Measurements from ENCODE around the gene FN3KRP.
"Not testable (repeated sequence)": the region's sequence is repeated elsewhere in the genome, so short reads cannot be mapped to it uniquely, and the experiment has no call there.

Gene FN3KRP

DNA sequence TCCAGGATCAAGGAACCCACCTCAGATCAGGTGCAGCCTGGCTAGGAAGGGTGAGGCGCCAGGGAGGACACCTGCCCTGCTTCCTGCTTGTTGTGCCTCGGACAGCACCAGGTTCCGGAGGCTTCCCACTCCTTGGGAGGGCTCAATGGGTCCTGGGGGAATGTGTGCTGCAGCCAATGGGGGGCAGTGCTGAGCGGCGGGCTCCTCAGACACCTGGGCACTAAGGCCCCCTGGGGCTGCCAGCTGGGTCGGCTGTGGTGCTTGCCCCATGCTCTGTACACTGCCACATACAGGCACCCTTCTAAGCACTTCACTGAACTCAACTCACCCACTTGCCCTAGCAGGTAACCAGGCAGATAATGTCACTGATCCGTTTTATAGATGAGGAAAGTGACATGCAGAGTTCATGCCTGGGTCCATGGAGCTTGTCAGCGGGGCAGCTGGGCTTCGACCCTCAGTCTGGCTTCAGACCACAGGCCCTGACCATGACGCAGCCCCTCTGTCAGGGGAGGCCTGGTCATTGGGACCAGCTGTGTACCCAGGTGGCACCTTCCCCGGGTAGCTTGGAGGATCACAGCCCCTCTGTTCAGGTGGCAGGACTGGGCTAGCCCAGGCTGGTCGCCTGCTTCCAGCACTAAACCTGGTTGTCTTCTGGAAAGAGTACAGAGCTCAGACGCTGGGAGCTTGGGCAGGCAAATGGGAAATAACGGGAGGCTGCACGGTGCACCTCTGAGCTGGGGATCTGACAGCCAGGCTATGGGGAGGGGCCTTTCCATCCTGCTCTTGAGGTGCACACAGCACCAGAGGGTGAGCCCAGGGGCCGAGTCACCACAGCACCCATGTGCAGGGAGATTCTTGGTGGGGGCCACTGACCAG, 27.1 kb downstream of the FN3KRP start:
- no peak for DNase-seq (ENCODE audit: low spot score)

DNA sequence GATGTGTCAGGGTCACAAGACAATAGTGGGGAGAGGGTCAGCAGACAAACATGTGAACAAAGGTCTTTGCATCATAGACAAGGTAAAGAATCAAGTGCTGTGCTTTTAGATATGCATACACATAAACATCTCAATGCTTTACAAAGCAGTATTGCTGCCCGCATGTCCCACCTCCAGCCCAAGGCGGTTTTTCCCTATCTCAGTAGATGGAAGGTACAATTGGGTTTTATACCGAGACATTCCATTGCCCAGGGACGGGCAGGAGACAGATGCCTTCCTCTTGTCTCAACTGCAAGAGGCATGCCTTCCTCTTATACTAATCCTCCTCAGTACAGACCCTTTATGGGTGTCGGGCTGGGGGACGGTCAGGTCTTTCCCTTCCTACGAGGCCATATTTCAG, 28.2 kb downstream of the FN3KRP start:
- DNase-seq (ENCODE audit: low spot score), result not testable (repeated sequence)

DNA sequence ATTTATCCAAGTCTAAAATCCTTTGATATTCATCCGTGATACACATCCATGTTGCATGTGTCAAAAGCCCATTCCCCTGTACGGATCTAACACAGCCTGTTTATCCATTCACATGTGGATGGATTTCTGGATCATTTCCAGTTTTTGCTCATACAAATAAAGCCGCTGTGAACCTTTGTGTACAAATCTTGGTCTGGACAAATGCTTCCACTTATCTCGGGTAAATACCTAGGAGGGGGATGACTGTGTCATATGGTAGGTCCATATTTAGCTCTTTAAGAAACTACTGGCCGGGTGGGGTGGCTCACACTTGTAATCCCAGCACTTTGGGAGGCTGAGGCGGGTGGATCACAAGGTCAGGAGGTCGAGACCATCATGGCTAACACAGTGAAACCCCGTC, 29.0 kb downstream of the FN3KRP start:
- no peak for DNase-seq (ENCODE audit: low spot score)

DNA sequence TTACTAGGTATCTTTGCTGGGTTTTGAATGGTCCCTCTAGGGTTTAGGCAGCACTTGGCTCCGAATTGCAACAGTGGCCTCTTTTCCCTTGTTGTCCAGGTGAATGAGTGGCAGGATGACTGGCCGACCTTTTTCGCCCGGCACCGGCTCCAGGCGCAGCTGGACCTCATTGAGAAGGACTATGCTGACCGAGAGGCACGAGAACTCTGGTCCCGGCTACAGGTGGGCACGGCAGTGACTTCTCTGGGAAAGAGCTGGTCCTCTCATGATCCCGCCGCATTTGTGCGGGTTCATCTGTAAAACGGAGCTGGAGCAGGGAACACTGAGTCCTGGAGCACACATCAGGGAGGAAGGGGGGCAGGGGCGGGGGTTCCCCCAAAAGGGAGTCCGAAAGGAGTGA, 32.2 kb downstream of the FN3KRP start:
- DNase-seq (ENCODE audit: low spot score), result no peak

DNA sequence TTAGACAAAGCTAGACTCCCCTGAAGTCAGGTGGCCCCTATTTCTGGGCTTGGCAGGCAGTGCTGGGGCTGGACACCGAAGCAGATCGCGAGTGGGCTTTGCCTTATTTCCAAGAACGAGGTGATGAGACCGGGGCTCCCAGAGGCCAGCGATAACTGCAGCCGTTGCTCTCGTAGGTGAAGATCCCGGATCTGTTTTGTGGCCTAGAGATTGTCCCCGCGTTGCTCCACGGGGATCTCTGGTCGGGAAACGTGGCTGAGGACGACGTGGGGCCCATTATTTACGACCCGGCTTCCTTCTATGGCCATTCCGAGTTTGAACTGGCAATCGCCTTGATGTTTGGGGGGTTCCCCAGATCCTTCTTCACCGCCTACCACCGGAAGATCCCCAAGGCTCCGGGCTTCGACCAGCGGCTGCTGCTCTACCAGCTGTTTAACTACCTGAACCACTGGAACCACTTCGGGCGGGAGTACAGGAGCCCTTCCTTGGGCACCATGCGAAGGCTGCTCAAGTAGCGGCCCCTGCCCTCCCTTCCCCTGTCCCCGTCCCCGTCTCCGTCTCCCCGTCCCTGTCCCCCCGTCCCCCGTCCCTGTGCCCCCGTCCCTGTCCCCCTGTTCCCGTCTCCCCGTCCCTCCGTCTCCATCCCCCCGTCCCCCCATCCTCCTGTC, 33.9 kb downstream of the FN3KRP start:
- no peak for DNase-seq (ENCODE audit: low spot score)

DNA sequence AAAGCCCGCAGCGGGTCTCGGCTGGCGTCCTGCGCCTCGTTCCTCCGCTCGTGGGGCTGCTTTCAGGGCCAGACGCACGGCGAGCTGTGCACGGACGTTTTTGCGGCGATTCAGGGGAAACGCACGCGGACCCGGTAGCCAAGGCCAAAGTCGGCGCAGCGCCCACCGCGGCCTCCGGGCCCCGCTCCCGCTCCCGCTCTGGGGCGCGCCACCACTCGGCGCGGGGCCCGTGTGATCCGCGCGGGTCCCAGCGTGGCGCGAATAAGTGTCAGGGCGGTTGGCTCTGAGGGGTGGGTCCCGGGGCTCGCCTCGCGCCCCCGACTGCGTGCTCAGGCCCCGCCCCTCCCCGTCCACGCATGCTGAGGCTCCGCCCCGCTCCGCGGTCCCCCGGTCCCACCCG, 34.7 kb downstream of the FN3KRP start:
- DNase-seq (ENCODE audit: low spot score), result no peak

DNA sequence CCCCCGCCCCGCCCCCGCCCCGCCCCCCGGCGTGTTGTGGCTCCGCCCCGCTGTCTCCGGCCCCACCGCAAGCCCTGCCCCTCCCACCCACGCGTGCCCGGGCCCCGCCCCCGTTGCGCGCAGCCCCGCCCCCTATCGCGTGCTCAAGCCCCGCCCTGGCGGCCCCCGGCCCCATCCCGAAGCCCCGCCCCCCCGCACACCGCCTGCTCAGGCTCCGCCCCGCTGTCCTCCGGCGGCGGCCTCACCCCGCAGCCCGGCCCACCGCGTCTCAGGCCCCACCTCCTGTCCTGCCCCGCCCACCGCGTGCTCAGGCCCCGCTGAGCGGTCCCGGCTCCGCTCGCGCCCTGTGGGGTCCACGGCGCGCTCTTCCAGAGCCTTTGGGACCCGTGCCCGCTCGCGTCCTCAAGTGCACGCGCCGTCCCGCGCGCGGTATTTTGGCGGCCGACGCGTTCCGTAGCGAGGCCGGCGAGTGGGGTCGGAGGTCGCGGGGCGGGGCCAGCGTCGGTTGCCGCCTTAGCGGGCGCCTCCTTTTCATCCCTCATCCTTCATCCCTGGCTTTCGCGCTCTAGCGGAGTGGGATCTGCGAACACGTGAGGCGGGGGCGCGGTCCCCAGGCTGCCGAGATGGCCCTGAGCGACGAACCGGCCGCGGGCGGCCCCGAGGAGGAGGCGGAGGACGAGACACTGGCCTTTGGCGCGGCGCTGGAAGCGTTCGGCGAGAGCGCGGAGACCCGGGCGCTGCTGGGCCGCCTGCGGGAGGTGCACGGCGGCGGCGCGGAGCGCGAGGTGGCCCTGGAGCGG, 35.3 kb downstream of the FN3KRP start, which contains the start of gene TBCD:
TSS of gene TBCD (plus strand) at position 495 of the 800 bp plus-strand sequence. CDS start at position 624, 129 bp downstream.
- peak; percentile 100 for DNase-seq (ENCODE audit: low spot score)

DNA sequence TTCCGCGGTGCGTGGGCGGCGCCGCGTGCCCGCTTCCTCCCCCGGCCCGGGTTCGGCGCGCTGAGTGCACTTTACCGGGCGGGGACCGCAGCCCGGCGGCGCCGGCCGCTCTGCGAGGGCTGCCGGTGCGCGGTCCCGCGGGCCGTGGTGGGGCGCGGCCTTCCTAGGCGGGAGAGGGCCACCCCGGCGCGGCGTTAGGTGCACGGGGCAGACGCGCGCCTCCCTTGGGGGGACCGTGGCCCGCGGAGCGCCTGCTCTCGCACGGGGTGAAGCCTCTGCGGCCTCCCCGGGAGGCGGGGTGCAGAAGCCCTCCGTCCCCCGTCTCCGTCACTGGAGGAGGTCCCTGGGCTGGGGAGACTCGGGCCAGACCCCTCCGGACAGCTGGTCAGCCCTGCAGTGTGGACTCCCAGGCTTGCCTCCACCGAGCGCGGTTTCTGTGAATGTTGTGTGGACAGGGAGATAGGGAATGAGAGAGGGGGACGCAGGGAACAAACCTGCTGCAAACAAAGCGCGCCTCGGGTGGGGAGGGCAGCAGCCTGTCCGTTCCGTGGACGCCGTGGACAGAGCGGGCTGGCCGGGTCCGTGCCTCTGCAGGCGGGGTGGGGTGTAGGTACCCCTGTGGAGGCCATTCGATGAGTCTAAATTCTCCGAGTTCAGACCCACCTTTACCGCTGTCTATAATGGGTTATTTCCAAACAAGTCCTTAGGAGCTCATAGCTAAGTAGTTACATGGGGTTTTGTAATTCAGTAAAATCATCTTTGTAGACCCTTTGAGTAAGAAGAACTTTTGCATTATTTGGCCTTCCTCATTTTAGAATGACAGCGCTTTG, 36.1 kb downstream of the FN3KRP start:
- peak; percentile 64 for DNase-seq (ENCODE audit: low spot score)

DNA sequence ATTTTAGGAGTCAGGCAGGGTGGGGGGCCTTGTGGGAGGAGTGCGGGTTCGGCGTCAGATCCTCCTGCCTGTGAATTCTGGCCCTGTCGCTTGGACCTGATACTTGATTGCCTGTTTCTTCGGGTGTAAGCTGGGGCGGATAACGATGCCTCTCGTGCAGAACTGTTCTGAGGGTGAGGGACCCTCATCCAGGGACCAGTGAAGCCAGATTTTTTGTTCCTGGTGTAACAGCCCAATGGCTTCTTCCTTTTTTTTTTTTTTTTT, 36.6 kb downstream of the FN3KRP start:
- DNase-seq (ENCODE audit: low spot score), result no peak

DNA sequence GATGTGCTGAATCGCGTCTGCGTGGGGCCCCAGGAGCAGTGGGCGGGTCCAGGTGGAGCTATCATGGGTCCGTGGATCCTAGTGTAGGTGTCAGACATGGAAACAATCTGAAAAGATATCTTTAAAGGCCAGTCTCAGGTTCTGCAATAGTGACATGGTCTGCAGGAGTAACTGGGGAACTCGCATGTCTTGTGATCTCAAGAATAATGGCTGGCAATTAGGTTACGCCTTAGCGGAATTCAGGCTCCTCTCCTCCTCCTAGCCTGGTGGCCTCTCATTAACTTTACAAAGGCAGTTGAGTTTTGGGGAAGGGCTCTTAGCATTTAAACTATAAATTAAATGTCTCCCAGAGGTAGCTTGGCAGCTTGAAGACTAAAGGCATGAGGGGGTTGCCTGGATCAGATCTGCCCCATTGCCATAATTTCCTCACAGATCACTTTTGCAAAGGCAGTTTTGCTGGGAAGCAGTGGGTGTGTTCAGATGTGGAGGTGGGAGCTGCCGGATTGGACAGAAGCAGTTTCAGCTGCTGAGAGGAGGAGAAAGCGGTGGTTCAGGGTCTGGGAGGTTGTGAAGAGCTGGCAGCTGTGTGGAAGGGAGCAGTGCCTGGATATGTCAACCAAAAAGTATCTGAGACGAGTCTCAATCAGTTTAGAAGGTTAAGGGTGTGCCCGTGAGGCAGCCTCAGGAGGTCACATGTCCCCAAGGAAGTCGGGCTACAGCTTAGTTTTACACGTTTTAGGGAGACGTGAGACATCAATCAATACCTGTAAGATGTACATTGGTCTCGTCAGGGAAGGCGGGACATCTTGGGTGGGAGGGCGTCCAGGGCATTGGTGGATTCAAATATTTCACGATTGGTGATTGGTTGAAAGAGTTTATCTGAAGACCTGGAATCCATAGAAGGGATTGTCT, 38.0 kb downstream of the FN3KRP start:
- no peak for DNase-seq (ENCODE audit: low spot score)

DNA sequence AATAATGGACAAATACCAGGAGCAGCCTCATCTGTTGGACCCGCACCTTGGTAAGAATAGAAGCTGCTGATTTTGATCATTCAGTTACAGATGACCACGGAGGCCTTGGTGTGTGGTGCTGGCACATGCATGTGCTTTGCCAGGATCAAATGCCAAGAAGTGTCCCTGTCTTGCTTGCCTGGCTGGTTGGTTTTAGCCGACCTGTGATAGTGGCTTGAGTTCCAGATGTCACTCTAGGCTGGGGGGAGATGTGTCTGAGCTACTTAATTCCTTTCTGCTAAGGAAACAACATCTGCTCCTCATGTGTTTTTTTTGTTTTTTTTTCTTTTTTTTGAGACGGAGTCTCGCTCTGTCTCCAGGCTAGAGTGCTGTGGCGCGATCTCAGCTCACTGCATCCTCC, 39.7 kb downstream of the FN3KRP start:
- DNase-seq (ENCODE audit: low spot score), result no peak

DNA sequence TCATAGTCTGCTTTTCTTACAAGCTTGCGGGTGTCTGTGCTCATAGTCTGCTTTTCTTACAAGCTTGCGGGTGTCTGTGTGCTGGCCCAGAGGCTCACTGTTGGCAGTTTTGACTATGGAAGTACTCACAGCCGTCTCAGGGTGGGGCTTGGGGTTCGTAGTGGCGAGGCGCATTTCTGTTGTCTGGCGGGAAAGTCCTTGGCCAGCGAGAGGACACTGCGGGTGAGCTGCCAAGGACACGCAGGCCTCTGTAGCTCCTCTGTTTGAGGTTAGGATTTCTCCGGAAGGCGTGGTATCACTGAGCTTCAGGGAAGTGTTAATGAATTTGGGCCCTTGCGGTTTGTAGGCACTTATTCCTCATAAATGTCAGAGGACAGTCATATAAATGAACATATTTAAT, 48.9 kb downstream of the FN3KRP start:
- DNase-seq (ENCODE audit: low spot score), result no peak

DNA sequence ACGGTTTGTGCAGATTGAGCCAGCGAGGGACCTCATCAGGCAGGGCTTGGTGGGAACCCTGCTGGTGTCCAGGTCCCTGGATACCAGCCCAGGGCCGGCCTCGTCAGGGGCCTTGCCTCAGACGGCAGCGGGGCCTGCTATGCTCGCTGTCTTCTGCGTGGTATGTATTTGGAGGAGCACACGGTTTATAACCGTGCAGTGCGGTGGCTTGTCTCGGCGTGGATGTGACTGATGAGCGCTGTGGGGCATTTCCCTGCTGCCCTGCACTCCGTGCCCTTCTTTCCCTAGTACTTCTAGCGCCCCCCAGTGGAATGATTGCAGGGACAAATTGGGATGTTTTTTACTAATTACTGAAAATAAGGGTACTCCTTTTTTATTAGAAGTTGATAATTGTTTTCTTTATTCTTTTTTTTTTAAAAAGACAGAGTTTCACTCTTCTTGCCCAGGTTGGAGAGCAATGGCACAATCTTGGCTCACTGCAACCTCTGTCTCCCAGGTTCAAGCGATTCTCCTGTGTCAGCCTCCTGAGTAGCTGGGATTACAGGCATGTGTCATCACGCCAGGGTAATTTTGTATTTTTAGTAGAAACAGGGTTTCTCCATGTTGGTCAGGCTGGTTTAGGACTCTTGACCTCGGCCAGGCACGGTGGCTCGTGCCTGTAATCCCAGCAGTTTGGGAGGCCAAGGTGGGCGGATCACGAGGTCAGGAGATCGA, 50.7 kb downstream of the FN3KRP start:
- peak; percentile 57 for DNase-seq (ENCODE audit: low spot score)

DNA sequence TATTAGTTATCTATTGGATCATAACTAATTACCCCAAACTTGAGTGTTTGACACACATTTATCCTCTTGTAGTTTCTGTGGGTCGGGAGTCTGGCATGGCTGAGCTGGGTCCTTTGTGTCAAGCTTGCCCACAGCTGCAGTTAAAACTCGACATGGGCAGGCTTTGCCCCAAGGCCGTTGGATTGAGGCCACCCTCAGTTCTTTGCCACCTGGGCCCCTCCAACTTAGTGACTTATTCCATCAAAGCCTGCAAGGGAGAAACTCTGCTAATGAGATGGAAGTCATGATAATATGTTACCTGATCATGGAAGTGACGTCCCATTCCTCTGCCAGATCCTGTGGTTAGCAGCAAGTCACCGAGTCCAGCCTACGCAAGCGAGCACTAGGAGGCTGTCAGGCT, 52.5 kb downstream of the FN3KRP start:
- DNase-seq (ENCODE audit: low spot score), result no peak

DNA sequence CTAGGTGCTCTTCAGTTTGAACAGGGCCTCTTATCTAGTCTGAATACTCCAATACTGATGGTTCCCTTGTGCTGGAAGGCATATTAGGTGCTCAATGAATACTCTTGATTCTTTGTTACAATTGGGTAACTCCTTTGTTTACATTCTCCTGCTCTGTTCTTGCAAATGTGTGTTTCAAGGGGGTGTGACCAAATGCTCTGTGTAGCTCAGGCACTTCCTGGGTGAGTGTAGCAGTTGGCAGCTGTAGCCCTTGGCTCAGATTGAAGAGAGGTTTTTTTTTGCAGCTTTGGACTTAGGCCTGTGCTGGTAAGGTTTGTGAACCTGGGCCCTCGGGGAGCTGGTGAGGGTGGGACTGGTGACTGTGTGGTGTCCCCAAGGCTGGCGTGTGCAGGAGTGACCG, 55.5 kb downstream of the FN3KRP start:
- peak; percentile 91 for DNase-seq (ENCODE audit: low spot score)

DNA sequence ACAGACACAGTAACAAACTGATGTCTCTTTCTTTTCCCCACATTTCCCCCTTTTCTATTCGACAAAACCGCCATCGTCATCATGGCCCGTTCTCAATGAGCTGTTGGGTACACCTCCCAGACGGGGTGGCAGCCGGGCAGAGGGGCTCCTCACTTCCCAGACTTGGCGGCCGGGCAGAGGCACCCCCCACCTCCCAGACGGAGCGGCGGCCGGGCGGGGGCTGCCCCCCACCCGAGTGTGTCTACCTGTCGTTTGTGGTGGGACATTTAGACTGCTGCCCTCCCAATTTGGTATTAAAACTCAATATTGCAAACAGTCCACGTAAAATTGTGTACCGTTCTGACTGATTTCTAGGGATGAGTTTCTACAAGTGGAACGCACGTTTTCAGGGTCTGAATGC, 58.0 kb downstream of the FN3KRP start:
- DNase-seq (ENCODE audit: low spot score), result not testable (repeated sequence)

DNA sequence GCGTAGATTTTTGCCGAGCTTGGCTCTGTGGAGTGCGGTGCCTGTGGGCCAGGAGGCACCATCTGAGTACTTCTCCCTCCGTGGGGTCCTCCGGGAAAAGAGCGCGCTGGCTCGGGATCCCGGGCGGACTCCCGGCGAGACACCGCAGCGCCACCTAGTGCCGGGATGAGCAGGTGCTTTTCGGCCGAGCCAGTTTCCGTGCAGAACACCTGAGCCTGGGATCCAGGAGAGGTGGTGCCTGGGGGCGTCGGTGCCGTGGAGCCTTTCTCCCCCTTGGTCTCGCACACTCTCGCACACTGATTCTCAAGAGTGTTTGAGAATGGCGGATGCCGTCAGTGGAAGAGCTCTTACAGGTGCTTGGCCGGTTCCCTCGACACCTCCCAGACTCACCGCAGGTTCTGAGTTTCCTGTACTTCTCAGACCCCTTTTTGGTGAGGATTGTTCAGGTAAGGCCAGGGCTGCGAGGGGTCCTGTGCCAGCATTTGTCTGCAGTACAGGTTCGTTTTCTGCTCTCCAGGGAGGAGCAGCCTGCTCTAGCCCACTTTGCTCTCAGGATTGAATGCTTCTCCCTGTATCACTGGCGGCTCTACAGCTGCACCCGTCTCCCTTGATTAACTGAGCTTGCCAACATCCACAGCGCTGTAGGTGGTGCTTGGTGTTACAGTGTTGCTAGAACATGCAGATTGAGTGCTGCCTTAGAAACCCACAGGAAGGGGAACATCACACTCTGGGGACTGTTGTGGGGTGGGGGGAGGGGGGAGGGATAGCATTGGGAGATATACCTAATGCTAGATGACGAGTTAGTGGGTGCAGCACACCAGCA, 58.7 kb downstream of the FN3KRP start:
- peak; percentile 88 for DNase-seq (ENCODE audit: low spot score)

DNA sequence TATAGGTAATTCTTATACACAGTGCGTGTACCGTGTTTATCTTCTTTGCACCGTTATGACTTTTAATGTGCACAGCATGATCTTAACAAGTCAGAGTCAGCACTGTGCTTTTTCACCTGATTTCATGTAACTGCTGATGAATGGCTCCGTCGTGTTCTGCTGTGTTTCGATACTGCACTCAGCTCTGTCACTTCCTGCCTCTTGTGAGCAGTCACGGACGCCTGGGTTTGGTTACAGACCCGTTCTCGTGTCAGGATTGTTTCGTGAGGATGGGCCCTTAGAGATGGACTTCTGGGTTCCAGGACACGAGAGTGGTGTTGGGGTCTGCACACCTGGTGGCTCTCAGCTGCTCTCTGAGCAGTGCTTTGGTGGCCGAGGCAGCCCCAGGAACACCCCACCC, 59.9 kb downstream of the FN3KRP start:
- DNase-seq (ENCODE audit: low spot score), result no peak
